Parietal lobe (tissue), 1 donor: ENCODE results near the gene NHERF1. TPM values are rescaled to one million over a fixed set of nuclear protein-coding genes. Genes with fewer than 3 reads are reported as not detected.

Experiments
- total RNA-seq: library from RNA; depleted of rRNA; stranded (reverse); fragments of >200 nt; gene quantifications from one replicate; pipeline ENCODE4 v1.2.3, GENCODE V29; 2014

The NHERF1 gene
- total RNA-seq, result 6.3 TPM

GRCh38 chr17:74748529-74749278, at the start of gene NHERF1:
TSS of gene NHERF1 (plus strand) at chr17:74748628. CDS start at chr17:74748847, 219 bp downstream.

GRCh38 chr17:74712756-74713155, 35.7 kb upstream of the NHERF1 start, which contains the start of gene CD300LF:
TSS of gene CD300LF (minus strand) at chr17:74712923. CDS start at chr17:74712866, 57 bp downstream.

GRCh38 chr17:74736513-74737298, 11.7 kb upstream of the NHERF1 start, which contains the start of gene RAB37:
TSS of gene RAB37 (plus strand) at chr17:74737256. CDS start at chr17:74737273, 17 bp downstream.

GRCh38 chr17:74776044-74776962, 27.9 kb downstream of the NHERF1 start, which contains the start of gene NAT9:
TSS of gene NAT9 (minus strand) at chr17:74776345. CDS start at chr17:74775698, 647 bp downstream.

Other genes with a start within 250 kb of the NHERF1 start
- not detected for gene CD300LB, start 217.2 kb upstream of the NHERF1 start, total RNA-seq
- gene CD300C, start 202.5 kb upstream of the NHERF1 start, total RNA-seq, result not detected
- gene CD300H, start 181.1 kb upstream of the NHERF1 start, total RNA-seq, result not detected
- gene CD300LD, start 156.3 kb upstream of the NHERF1 start, total RNA-seq, result not detected
- gene CD300E, start 124.9 kb upstream of the NHERF1 start, total RNA-seq, result not detected
- not detected for gene CD300LF, start 35.7 kb upstream of the NHERF1 start, total RNA-seq
- gene RAB37, start 11.4 kb upstream of the NHERF1 start, total RNA-seq, result 0.63 TPM
- 40.4 TPM for gene NAT9, start 27.7 kb downstream of the NHERF1 start, total RNA-seq
- 0.94 TPM for gene GRIN2C, start 111.3 kb downstream of the NHERF1 start, total RNA-seq
- 4.1 TPM for gene FDXR, start 124.4 kb downstream of the NHERF1 start, total RNA-seq
- not detected for gene FADS6, start 145.0 kb downstream of the NHERF1 start, total RNA-seq
- not detected for gene USH1G, start 174.6 kb downstream of the NHERF1 start, total RNA-seq
- not detected for gene OTOP2, start 175.6 kb downstream of the NHERF1 start, total RNA-seq
- not detected for gene OTOP3, start 187.3 kb downstream of the NHERF1 start, total RNA-seq
- 30.4 TPM for gene HID1, start 224.1 kb downstream of the NHERF1 start, total RNA-seq
- 8.8 TPM for gene CDR2L, start 239.0 kb downstream of the NHERF1 start, total RNA-seq